TTC549 (cell line): ENCODE results near the gene GOLT1B.

Experiments
- FAIRE-seq: peaks from 2 replicates; lab custom pipeline; 2012; peaks lifted over from hg19 to GRCh38; lab: Jason Lieb, UNC

GOLT1B gene

DNA sequence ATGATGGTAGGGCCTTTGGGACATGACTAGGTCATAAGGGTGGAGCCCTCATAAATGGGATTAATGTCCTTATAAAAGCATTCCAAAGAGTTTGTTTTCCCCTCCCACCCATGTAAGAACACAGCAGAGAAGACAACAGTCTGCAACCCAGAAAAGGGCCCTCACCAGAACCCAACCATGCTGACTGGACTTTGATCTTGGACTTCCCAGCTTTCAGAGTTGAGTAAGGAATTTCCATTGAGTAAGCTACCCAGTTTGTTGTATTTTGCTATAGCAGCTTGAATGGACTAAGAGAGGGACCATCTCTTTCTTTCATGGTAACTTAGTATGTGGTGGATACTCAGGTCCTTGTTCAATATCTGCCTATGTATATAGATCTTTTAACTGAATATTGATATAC, 21.6 kb downstream of the GOLT1B start:
- no peak for FAIRE-seq

DNA sequence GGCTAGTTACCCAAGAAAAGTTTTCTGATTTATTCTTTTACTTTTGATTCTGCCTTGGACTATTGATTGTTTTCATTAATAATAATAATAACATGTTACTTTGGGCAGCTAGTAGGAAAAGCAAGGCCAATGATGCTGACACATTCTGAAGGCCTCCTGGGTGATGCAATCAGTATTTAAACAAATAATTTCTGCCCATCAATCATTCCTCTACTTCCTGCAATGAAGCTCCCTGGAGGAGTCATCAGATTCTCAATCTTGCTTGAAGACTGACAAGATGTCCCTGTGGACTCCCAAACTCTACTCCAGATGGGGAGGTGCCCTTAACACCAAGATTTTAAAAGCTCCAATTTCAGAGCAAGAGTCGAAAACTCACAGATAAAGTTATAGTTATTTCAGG, 24.5 kb downstream of the GOLT1B start, which contains the start of gene SPX:
SPX (plus strand) TSS at position 244 of the 400 bp plus-strand sequence. CDS start 177 bp downstream, outside the sequence.
- FAIRE-seq = no peak

DNA sequence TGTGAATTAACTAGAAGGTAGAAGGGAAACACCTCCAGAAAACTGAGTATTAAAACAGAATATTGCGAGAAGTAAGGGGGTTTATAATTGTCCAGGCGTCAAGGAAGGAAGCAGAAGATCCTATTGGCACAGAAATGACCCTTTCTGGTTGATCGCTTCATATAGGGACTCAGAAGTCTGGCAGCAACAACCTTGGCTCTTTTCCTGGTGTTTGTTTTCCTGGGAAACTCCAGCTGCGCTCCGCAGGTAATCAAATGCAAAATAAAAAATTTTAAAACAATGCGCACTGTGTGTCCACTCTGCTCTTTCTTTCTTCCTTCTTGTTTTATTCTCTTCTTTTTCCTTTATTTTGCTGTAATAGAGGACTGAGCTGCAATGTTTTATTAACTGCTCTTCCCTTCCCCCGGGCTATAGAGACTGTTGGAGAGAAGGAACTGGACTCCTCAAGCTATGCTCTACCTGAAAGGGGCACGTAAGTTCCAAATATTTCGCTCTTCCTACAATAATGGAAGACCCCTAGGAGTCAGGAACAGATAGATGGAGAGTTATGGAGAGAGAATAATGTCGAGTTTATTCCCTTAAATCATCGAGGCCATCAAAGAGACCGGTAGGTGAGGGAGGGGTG, 25.2 kb downstream of the GOLT1B start:
- no peak for FAIRE-seq

DNA sequence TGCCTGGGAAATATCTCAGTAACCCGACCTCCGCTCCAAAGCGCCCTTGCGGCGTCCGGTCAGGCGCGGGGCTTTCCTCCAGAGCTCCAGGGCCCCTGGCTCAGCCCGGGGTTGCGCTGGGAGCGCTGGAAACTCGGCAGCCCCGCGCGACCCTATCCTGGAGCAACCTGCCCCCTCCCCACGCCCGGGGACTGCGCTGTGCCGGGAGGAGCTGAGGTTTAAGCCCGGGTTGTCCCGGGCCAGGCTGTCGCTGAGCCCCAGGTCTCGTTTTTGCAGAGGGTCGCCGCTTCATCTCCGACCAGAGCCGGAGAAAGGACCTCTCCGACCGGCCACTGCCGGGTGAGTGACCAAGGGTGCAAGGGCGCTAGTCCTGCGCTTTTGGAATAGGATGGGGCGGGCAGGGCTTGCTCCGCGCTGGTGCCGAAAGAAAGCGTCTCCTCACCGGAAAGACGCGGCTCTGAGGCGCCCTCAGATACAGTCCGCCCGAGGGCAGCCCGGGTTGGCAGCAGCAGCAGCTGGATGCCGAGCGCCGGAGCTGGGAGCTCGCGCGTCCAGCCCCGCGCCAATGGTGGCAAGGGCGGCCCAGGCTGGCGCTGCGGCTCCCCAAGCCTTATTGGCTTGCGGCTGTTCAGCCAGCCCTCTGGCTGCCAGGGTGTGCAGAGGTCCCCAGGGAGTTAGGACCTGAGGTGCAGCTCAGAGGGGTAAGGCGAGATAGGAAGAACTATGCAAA, 26.0 kb downstream of the GOLT1B start:
- no peak for FAIRE-seq

DNA sequence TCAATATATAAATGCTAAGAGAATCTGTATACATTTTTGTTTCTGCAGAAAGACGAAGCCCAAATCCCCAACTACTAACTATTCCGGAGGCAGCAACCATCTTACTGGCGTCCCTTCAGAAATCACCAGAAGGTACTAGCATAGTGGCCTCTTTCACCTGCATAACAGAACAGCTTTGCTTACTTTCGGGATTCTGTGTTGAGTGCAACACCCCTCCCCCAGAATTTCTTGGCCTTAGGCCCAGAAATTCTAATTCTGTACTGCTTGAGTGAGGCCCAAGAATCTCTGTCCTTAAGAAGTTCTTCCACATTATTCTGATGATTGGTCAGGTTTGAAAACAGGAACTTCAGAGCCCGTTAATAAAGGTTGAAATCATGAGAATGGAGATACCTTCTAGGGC, 27.4 kb downstream of the GOLT1B start:
- FAIRE-seq = no peak

DNA sequence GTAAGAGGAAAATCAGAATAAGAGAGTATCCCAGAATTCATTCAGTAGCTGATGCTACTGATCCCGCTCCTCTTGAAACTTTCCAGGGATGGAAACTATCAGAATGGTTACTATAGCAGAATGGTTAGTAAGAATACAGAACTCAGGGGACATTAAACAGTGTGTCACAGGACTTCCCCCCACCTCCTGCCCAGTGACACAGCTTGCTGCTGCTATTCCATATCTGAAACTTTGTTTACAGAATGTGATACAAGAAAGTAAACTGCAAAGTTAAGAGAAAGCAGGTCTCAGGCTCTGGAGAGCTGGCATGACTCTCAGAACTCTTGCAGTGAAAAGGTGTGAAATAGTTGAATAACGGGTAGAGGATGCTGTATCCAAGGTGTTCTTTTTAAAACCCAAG, 27.9 kb downstream of the GOLT1B start:
- FAIRE-seq = no peak

DNA sequence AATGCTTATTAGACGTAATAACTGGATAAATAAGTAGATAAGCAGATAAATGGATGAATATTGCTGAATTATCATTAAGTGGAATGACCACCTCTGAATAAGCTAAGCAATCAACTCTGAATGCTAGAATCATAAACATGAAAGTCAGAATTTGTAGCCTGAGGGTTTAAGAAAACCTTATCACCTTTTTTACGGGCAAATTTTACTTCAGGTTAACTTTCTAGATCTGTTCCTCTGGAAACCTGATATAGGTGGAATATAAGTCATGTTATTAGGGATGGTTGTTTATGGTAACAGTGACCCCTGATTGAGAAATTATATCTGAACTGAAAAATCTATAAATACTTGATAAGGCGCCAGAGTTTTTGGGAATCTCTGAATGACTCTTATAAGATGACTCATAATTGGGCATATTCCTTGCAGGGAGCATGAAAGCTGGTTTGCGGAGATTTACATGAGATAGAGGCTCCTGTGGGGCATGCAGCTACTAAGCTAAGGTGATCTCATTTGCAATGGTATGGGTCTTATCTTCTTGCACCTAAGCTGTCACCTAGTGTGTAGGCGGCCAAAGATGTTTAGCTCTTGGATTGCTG, 36.6 kb downstream of the GOLT1B start:
- FAIRE-seq = no peak

DNA sequence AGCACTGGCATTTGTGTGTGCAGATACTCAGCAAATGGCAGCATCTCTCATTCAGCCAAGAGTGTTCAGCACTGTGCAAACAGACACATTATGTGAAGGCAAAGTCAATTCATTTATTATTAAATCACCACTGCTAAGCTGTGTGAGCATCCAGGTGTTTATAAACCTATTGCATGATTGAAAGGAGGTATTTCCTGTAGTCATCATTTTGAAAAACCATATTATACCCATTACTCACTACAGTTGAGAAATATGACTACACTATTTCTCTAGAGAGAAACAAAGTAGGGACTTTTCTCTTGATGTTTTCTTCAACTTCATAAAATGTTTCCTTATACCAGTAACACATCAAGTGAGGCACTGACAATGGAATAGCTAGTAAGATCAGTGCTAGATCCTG, 38.2 kb downstream of the GOLT1B start:
- FAIRE-seq = no peak

DNA sequence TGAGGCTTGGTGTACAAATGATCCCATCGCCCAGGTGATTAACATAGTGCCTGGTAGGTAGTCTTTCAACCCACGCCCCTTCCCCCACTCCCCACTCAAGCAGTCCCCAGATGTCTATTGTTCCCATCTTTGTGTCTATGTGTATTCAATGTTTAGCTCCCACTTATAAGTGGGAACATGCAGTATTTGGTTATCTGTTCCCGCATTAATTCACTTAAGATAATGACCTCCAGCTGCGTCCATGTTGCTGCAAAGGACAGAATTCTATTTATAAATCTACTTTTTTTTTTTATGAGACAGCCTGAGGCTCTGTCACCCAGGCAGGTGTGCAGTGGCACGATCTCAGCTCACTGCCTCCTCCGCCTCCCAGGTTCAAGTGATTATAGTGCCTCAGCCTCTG, 40.2 kb downstream of the GOLT1B start:
- FAIRE-seq = no peak

DNA sequence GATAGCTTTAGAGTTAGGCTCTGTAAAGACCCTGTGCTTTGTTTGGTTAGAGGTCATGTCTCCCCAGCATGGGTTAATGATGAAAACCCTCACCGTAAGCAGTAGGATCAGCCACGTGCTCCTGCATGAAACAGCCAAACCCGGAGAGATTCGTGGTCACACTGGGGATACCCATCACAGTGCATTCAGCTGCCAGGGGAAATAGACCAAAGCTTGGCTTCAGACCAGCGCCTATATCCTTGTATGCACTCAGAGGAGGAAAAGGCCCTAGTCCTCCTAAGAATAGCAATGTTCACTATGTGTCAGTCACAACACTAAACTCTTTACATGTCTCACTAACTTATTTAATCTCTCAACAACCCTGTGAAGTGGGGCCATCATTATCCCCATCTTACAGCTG, 40.8 kb downstream of the GOLT1B start:
- no peak for FAIRE-seq

DNA sequence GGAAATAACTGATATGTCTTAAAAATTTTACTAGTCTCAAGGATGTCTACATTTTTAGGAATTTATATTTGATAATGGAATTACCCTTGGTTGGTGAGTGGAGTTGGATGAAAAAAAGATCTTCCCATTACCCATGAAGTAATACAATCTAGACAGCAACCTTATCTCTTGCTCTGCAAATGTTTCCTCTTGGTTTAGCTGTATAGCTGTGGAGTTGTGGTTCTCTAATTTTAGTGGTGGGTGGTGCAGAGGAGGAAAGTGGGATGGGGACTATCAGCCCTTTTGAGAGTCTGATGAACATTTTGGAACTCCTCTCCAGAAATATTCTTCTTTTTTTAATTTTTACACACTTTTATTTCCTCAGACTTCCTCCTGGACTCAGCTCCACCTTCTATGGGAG, 41.6 kb downstream of the GOLT1B start:
- FAIRE-seq = no peak

DNA sequence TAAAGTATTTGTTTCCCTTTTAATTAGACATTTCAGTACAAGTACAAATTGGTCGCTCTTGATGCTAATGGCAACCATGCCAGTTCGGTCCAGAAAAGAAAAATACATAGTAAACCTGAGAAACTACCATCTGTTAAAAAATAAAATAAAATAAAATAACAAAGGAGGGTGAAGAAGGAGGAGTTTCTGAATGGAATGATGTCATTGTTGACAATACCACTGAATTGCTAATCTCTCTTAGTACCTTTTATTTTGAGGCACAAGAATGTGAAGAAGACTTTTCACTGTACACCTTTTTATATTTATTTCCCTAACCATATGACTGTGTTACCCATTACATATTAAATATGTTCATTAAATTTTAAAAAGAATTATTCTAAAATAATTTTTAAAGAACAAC, 44.0 kb downstream of the GOLT1B start:
- FAIRE-seq = no peak

DNA sequence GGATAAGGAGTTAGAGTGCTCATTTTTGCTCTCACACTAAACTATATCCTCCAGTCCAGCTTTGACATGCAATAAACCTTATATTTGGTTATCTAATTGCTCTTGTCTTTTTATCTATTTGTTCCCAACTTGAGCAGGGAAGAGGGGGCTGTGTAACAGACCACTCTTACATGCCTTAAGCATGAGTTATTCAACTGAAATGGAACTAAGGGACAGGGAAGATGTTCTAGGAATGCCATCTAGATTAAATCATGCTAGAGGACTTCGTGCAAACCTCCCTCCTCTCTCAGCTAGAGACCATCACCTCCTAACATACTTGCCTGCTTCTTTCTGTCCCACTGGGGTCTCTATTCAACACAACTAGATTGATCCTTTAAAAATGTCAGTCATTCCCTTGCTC, 45.1 kb downstream of the GOLT1B start:
- FAIRE-seq = no peak

DNA sequence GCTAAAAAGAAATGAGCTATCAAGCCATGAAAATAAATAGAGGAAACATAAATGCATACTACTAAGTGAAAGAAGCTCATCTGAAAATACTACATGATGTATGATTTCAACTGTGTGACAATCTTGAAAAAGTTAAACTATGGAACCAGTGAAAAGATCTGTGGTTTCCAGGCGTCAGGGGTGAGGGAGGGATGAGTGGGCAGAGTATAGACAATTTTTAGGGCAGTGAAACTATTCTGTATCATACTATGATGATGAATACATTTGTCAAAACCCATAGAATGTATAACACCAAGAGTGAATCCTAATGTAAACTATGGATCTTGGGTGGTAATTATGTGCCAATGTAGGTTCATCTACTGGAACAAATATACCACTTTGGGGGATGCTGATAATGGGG, 45.8 kb downstream of the GOLT1B start:
- FAIRE-seq = no peak

DNA sequence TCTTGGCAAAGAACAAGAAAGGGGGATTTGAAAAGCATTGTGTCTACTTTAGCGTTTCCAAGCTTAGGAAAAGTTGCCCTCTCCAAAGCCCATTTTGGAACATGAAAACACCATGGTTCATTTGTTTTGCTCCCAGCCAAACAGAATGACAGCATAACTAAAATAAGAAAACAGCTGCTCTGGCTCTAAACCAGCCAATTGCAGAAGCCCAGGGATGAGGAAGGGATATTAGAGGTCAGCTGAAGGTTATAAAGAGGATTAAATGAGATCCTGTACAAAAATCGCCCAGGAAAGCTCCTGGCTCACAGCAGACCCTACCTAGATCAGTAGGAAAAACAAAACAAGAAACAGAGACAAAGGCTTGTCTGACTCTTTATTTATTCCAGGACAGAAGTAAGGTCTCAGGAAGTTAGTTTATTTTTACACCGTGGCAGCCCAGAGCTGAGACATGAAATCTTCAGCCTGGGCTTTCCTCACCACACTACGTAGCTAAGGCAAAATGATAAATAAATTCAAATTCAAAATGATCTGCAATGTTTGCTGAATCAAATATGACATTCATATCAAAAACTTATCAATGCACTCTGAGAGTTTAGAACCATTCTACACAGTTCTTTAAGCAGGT, 50.4 kb downstream of the GOLT1B start:
- no peak for FAIRE-seq

DNA sequence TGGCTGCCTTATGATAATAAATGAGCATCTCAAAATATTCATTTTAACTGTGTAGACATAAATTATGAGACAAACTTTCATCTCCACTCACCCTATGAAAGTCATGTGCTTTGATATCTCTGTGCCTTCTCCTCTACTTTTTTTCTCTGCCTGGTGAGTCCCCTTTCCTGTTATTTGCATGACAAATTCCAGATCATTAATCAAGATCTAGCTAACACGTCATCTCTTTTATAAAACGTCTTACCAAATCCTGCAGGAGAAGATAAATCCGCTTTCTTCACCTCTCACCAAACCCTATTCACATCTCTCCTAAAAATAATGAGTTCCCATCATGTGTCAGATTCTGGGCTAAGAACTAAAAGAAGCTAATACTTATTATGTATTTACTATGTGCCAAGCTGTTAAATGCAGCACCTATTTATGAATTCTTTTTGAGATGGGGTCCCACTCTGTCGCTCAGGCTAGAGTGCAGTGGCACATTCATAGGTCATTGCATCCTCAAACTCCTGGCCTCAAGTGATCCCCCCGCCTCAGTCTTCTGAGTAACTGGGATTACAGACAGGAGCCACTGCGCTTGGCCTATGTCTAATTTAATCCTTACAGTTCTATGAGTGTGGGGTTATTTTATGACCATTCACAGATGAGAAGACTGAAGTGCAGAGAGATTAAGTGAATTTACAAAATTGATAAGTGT, 51.2 kb downstream of the GOLT1B start:
- no peak for FAIRE-seq

DNA sequence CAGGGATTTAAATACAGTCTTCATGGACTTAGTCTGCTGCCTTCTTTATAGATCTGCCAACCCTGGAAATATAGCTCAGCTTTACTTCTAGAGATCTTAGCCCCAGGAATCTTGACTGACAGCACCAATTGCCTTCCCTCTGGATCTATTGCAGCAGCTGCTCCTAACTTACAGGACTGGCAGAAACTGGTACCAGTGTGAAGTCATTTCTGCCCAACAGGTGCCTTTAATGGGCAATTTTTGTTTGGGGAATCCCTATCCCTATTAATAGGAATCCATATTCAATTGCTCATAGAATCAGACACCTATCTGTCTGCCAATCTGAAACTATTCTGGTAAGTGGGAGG, 51.7 kb downstream of the GOLT1B start:
- no peak for FAIRE-seq

DNA sequence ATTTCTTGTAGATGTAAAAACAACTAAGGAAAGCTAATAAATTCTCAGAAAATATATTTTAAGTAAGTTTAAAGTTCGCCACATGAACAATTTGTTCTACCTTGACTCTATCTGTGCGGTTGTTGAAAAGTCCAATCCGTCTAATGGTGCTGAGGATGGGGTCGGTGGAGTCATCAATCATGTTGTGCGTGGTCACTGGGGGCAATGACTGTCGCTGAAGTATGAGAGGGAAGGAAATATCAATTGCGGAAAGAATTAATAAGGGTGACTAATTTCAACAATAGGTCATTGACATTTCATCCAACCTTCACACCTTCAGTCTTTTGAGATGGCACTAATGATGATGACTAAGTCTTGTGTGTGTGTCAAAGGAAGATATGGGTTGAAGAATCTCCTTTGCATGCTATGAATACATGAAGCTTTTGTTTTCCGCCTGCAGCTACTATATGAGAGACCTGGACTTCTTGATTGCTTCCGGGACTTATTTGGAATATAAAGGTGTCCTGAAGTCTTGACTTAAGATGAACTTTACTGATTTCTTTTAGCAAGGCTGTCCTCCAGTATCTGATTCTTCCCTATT, 56.6 kb downstream of the GOLT1B start:
- FAIRE-seq = no peak

DNA sequence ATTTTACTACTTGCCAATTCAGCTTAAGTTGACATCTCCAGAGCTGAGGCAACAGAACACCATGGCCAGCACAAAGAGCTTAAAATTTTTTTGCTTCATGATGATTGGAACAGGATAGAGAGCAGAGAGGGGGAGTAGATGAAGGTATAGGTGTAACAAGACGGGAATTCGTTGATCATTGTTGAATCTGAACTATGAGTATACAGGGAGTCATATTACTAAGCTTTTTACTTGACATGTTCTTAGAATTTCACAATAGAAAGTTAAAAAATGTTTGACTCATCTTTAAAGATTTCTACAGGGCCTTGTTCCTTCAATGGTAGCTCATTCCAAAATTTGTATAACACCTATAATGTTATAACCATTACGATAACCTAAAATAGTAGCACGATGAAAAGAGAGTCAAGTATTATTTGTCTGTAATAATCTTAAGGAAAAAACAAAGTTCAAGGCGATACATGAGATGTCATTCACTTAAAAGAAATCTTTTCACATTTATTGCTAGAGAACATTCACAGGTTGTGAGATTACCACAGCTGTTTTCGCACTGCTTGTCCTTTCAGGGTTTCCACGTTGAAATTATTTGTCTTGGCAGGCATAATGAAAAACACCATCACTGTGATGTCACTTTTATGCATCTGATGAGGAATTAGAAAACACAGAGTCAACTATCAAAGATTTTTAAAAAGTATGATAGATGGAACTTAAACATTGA, 58.4 kb downstream of the GOLT1B start:
- no peak for FAIRE-seq

DNA sequence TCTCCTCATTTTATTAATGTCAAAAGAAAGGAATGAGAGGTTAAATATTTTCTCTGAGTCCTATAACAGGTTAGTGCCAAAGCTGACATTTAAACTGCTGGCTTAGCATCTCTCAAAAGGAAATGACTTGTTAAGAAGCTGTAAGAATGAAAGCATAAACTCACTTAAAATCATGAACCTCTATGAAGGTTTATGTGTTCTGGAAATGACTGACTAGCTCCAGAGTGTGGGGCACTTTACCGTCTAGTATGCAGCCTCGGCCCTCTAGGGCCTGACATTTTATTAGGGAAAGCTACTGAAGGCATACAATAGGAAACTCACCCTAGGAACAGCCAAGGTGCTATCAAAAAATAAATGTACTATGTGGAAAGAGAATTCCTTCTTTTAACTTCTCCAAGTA, 59.6 kb downstream of the GOLT1B start:
- no peak for FAIRE-seq

DNA sequence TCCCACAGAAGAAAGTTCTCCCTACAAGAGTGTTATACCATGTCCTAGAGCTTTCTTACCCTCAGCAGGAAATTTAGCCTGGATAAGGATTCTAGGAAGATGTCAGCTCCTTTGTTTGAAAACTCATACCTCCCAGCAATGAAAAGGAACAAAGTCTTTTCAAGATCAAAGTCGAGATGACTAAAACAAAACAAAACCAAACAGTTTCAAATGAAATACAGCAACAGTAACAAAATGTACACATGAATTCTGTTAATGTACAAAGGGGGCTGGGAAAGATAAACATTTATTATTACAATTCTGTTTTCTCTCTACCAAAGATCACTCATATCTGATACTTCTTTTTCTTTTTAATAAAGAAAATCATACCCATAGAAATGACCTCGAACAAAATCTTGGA, 61.3 kb downstream of the GOLT1B start:
- no peak for FAIRE-seq
